Germinal center (tissue), 1 donor: ENCODE data around the gene DAPK2.
"Not testable (repeated sequence)": the region's sequence is repeated elsewhere in the genome, so short reads cannot be mapped to it uniquely, and the experiment has no call there.

ENCODE experiments used
- DNase-seq: peaks from one replicate; pipeline ENCODE4 v3.0.0; 2012; ENCODE audit warnings: mixed read lengths, low spot score

DAPK2 gene

DNA sequence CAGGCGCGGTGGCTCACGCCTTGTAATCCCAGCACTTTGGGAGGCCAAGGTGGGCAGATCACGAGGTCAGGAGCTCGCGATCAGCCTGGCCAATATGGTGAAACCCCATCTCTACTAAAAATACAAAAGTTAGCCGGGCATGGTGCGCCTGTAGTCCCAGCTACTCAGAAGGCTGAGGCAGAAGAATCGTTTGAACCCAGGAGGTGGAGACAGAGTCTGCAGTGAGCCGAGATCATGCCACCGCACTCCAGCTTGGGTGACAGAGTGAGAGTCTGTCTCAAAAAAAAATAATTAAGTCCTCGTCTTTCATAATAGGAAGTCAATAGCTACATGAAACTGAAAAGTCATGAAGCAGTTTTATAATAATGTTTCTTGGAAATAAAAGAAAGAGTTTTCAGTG, 7.4 kb upstream of the DAPK2 start:
- not testable (repeated sequence) for DNase-seq

DNA sequence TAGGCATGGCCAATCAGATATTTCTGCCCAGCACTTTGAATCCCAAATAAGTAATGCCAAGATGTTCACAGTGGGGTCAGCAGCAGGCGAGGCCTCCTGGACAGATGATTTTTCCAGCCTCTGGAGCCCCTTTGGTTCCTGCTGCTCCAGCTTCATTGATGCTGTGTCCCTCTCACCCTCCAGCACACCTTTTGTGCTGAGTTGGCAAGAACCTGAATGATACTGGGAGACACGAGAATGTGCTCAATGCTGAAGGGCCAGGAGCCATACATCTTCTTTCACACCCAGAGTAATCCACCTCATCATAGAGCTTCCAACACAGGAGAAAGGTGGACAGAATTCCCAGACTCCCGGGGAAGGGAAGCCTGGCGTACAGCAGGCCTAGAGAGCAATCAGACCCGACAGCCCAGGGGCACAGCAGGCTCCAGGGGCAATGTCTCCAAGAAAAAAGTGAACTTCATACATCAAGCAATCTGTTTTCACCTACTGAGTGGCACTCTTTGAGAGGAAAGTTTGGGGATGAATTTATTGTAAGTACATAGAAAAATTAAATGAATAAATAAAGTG, 6.7 kb upstream of the DAPK2 start:
- no peak for DNase-seq

DNA sequence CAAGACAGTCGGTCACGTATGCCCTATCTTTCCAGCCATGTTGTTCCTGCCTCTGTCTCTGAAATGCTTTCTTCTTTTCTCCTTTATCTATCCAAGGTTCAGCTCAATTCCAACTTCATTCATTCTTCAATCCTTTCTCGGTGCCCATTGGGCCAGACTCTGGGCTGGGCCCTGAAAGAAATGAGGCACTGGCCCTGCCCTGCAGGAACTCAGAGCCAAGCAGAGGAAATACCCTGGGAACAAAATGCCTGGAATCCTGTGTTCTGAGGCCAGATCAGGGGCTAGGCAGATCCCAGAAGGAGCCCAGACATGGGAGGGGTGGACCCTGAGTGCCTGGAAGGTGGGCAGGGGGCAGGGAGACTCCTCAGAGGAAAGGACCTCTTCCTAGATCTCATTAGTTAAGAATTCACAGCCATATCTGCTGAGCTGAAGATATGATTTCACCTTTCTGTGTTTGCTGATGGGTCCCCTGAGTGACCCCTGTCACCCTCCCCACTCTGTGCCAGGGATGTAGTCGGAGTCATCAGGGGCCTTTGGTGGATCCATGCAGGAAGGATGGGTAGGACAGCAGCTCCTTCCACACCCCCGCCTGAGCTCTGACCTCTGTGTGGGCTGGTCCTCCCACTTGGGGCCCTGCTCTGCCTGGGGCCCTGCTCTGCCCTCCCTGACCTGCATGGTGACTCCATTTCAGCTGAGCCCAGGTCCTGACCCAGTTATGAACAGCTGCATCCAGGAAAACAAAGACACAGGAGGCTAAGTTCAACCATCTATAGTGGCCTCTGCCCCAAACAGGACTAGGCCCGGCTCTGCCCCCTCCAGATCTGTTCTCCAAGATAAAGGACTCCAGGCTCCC, 5.3 kb upstream of the DAPK2 start:
- no peak for DNase-seq

GRCh38 chr15:64051093-64051402, 4.8 kb upstream of the DAPK2 start:
- no peak for DNase-seq

- no peak for DNase-seq
Measured at GRCh38 chr15:64050281-64051092, 4.2 kb upstream of the DAPK2 start.

DNA sequence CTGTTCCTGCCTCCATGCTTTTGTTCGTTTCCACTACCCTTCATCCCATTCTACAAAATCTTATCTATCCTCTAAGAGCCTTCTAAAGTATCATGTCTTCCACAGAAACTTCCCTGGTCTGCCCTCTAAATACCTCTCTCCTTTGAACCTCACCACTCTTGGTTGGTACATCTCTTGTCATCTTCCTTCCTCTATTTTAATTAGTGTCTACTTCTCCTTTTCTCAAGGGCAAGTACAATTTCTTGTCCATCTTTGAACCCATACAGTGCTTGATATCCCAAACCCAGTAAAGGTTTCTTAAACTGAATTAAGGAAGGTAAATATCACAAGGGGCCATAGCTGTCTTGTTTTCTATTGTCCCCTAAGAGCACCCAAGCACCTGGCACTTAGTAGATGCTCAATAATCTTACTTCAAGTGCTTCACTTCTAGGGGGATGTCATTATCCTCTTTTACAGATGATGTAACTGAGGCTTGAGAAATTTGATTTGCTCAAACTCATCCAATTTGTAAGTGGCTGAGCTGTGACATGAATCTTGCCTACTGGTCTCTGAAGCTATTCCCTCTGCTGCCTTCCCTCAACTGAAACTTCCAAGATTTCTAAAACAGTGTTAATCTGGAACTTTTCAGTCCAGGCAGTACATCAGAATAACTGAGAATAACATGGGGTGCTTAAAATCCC, 2.6 kb upstream of the DAPK2 start:
- DNase-seq, result peak; percentile 47

DNA sequence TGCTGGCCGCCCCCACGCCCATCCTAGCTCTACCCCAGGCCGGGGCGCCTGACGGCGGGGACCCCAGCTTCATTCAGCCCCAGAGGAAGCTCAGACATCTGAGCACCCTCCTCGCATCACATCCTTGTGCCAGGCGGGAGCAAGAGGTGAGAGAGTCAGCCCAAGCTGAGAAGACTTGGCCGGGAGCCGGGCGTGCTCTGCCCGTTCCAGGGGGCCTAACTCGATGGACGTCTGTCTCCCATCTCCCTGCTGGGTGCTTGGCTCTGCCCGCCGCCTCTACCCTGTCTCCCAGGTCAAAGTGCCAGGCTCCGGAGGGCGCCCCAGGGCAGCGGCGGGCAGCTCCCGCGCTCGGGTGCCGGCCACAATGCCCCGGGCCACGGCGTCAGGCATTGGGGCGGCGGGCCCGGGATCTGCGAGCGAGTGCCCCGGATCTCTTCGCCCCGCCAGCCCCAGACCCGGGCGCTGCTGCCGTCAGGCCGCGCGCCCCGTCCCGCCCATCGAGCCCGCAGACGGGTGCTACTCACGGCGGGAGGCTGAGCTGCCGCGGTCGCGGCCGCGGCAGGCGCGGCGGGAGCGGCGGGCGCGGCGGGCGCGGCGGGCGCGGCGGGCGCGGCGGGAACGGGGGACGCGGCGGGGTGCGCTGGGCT, 388 bp downstream of the DAPK2 start:
- peak; percentile 62 for DNase-seq

- DNase-seq, result no peak
Measured at GRCh38 chr15:64045101-64045435, 1.2 kb downstream of the DAPK2 start.

- peak; percentile 59 for DNase-seq
Measured at GRCh38 chr15:64044300-64045100, 1.8 kb downstream of the DAPK2 start.

DNA sequence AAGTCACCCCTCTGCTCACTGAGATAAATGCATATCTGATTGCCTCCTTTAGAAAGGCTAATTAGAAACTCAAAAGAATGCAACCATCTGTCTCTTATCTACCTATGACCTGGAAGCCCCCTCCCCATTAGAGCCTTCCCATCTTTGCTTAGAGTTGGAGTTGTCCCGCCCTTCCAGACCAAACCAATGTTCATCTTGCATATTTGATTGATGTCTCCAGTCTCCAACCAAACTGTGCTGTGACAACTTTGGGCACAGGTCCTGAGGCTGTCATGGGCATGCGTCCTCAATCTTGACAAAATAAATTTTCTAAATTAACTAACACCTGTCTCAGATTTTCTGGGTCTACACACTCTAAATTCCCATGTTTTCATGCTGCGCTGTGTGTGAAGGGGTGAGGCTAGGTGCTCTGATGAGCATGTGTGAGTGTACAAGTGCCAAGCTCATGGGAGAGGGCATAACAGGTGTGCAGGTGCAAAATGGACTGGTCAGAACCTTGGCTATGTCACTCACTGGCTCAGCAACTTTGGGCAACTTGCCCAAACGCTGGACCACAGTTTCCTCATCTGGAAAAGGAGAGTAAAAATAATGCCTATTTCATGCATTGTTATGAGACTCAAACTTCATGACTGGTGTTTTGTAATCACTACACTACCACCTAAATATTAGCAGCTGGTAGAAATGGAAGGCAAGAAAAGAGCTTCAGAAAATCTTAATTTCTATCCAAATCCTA, 7.2 kb downstream of the DAPK2 start:
- DNase-seq, result no peak

DNA sequence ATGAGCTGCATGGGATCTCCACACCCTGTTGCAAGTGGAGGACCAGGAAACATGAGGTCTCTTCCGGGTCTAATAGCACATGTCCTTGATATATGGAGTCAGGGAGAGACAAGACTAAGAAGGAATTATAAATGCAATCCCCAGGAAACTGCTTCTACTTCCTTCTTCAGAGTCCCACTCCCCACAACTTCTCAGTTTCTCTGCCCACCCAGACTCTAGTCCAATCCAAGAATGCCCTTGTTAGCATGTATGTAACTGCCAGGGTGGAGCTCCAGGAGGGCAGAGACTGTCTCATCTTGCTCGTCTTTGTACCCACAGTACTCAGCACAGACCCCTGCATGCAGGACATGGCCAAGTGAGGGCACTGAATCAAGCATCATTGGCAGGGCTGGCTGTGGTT, 8.3 kb downstream of the DAPK2 start:
- DNase-seq, result no peak

GRCh38 chr15:64037116-64037515, 9.2 kb downstream of the DAPK2 start:
- no peak for DNase-seq

GRCh38 chr15:64035525-64035924, 10.8 kb downstream of the DAPK2 start:
- DNase-seq, result no peak

- no peak for DNase-seq
Measured at GRCh38 chr15:64034519-64034918, 11.8 kb downstream of the DAPK2 start.

DNA sequence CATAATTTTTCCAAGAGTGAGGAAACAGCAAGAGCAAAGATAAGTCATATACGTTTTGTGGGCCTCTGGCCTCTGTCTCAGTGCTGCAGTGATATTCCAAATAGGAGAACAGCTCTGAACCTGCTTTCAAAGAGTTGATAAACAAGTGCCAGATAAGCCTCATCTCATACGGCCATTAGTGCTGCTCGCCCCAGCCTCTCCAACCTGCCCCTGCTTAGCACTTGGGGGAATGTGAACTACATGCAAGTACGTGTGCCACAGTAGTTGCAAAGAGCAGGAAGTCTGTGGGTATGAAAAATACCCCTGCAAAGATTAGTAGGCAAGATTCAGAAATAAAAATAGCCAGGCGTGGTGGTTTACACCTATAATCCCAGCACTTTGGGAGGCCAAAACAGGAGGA, 14.0 kb downstream of the DAPK2 start:
- no peak for DNase-seq

GRCh38 chr15:64030123-64030522, 16.2 kb downstream of the DAPK2 start:
- DNase-seq, result no peak

- DNase-seq, result no peak
Measured at GRCh38 chr15:64029633-64030032, 16.7 kb downstream of the DAPK2 start.

DNA sequence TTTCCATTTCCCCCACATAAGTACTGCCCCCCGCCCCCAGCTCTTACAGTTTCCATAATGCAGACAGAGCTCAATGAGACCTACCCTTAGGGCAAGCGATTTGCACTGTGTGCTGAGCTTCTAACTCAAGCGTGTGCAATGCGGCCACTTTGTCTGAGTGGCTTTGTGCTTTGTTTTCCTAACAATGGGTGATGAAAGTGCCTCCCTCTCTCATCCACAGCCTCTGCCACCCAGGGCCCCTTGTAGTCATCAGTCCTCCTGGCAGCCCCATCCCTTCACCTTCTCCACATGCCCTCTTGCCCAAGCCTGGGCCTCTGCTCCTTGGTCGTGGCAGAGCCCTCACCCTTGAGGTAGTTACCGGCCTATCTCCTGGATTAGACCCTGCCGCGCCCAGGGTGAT, 17.2 kb downstream of the DAPK2 start:
- no peak for DNase-seq

DNA sequence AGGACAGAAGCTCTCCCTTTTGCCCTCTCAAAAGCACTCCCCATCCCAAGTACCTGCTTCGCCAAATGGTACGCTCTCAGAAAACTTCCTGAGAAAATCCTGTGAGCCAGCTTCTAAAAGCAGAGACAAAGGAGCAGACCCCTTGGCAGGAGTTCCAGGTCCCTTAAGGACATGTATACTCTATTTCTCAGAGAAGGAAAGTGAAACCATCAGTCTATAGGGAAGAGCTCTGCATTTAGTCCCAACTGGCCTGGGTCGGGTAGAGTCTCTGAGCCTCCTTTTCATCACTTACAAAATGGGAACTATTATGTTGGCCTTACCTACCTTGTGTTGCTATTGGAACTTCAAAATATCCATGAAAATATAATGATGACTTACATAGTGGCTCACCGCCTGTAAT, 19.7 kb downstream of the DAPK2 start:
- no peak for DNase-seq

DNA sequence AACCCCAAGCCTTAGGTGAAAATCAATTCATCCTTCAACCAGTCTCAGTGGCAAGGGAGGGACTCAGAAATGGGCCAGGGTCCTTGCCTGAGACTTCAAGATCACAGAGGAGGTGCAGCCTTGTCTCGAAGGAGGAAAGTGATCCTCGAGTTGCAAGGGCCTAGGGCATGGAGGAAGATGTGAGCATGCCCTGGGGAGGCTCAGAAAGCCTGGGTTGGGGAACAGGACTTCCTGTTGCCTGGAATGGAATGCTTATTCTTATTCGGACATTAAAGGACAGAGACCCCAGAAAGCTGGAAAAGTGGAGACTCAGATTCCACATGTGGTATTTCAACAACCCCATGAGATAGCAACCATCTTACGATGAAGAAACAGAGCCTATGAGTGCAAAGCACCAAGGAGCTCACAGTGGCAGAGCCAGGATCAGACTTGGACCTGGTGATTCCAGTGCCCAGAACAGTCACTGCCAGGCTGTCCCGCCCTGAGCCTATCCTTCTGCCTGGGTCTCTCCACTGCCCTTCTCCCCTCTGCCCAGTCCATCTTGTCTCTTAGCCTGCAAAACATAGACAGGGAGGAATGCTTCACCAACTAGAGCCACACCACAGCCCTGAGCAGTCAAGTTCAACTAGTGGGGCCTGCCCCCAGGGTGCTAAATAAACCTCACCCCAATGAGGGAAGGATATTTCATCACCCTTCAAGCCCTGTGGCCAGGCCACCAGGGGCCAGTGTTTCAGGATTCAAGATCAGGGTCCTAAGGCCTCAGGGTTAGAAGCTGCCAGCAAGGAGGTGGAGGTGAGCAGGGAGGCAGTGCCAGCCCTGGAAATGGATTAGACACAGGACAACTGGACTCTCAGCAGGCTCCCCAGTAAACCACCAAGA, 21.9 kb downstream of the DAPK2 start:
- DNase-seq, result no peak
